ENCODE results near the gene PDK2.
"Not testable (repeated sequence)": the region's sequence is repeated elsewhere in the genome, so short reads cannot be mapped to it uniquely, and the experiment has no call there.

The PDK2 gene

DNA sequence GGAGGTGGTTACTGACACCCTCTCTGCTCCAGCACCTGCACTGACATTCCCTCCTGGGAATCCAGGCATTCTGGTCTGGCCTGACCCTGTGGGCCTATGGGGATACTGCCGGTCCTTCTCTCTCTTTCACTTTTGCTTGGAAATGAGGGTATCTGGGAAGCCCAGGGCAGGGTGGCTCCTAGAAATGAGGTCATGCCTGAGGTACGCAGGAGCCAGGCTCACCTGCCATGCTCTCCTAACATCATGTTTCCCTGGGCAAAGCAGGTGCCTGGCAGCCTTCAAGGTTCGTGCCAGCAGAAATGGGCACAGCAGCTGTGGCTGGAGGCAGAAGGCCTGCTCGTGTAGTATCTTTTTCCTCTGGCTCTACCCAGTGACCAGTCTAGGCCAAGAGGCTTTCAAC, 35.9 kb upstream of the PDK2 start:
- no peak for DNase-seq

DNA sequence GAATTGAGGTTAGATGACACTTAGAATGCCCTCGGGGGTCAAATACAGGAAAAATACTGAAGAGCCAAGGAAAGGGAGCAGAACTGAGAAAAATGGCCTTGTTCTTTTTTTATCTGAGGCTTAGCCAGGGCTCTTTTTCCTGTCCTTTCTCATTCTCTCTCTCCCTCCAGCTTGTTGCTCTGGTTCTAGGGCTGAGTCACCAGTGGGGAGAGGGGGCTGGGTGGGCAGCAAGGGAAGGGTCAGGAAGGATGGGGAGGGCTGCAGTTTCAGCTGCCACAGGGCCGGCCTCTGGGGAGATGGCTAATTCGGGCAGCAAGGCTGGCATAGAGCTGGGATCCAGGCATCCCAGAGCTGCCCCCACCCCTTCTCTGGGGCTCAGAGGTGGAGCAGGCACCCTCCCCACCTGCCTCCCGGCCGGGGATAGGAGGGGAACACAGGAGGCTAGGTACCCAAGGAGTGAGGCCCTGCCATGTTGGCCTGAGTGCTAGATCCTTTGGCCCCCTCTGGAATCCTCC, 35.3 kb upstream of the PDK2 start:
- DNase-seq: no peak

DNA sequence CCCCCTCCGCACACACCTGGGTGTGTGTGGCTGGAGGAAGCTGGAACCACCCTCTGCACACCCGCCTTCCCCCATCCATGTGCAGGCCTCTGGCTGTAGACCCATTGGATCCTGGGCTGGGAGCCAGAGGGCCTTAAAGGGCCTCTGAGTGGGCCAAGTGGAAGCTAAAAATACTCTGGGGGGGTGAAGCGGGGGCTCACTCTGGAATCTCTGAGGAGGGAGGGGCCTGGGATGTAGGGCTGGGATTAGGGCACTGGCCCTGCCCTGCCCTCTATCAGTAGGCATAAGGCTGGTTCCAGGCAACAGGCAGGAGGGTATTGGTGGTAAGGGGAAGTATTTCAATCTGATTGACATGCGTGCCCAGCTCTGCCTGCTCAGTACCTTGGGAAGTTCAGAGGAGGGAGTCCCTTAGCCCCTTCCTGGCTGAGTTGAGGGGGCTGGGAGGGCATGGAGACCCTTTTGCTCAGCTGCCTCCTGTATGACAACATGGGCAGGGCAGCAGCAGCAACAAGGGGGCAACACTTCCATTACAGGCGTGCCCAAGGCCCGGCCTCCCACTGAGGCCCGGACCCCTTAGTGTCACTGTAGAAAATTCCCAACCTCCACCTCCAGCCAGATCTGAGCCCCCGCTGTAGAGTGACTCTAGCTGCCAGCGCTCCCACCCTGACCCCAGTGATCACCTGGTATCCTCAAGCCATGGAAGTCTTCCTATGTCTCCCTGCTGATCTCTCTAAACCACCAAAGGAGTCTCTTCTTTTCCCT, 34.0 kb upstream of the PDK2 start:
- no peak for DNase-seq

DNA sequence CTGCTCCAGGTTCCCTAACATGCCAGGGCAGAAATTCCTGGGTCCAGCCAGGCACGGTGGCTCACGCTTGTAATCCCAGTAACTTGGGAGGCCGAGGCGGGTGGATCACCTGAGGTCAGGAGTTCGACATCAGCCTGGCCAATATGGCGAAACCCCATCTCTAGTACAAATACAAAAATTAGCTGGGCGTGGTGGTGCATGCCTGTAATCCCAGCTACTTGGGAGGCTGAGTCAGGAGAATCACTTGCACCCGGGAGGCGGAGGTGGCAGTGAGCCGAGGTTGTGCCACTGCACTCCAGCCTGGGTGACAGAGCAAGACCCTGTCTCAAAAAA, 33.5 kb upstream of the PDK2 start:
- not testable (repeated sequence) for DNase-seq

DNA sequence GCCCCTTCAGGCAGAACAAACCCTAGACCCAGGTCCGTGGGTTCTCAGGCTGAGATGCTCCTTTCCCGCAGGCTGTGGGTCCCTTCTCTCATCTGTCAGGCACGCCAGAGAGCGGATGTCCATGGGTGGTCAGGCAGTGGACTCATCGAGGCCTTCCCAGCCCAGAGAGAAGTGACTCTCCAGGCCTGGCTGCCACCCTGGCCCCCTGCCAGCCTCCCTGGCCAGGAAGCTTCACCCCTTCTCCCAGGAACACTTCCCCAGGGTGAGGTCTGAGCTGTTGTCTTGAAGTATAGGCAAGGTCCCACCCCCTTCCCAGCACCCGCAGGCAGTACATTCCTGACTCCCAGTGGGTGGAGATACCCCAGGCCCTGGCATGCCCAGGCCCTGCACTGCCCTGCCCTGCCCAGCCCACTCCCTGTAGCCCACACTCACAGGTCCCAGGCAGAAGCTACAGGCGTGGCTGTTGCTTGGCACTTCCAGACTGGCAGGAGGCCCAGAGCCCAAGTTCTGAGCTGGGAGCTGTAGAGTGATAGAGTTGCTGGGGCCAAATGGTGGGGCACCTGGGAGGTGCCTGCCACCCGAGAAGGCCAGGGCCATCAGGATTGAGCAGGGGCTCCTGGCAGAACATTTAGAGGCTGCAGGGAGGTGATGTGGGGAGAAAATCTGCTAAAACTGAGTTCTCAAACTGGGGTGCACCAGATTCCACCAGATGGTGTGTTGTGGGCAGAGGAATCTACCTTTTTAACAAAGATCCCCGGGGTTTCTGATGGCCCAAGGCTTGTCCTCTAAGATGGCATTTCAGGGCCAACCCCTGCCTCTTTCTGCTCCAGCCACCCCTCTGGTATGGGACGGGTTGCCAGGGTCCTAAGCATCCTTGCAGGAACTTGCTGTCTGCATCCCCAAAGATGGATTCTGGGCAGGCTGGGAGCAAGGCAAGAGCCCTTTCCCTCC, 32.6 kb upstream of the PDK2 start:
- DNase-seq: no peak

DNA sequence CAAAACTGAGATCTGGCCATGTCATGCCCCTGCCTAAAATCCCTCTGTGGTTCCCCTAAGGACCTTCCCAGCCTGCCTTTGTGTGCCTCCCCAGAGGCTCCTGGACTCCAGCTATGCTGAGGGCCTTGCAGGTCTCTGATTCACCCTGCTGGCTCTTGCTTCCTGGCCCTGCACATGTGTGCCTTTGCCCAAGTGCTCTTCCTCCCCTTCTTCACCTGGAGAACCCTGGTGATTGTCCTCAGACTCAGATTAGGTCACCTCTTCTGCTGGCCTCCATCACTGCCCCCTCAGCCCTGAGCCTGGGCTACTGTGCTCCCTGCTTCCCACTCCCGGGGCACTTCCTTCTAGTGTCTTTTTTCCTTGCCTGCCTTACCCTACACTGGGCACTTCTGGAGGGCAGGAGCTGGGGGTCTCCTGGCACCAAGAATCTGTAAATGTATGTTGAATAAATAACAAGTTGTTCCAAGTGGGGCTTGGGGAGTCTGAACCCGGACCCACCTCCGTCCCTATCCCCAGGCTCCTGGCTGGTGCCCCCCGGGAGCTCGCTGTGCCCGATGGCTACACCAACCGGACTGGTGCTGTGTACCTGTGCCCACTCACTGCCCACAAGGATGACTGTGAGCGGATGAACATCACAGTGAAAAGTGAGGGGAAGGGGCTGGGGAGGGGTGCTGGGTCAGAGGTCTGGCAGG, 31.4 kb upstream of the PDK2 start:
- DNase-seq: no peak

DNA sequence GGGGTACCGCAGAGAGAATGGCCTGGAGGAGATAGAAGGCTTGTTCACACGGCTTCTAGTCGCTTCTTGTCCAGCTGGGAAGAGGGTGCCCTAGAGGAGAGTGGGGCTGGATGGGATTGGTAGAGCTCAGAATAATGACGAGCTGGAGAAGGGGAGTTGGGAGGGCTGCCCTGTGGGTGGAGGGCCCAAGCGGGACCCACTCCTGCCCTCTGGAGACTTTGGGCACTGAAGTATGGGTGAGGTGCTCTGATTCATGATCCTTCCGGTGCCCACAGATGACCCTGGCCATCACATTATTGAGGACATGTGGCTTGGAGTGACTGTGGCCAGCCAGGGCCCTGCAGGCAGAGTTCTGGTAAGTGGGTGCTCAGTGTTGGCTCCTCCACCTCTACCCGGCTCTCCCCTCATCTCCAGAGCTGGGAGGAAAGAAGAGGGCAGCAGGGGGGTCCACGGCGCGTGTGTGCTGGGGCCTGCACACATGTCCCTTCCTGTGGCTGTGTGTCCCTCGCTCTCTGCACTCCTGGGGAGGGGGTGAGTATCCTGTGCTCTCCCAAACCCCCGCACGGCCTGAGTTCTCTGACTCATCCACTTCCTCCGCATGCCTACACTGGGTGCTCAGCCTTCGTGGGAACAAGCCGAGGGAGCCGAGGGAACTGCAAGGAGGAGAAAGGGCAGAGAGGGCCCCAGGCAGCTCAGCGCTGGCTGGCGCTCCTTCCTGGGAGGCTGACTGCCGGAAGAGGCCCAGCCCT, 30.7 kb upstream of the PDK2 start:
- DNase-seq: no peak

DNA sequence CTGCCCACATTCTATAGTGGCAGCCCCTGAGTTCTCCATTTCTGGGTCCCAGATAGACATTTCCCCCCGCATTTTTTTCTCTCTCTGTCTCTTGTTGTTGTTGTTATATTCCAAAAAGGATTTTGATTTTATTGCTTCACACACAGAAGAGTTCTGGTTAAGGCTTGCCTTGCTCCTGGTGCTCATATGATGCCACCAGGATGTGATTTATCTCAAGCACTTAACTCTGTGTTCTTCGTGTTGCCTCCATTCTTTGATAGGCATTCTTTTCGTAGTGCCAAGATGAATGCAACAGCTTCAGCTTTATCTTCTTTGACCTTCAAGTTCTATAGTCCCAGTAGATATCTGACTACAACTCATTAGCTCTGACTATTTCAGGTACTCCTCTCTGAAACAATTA, 30.1 kb upstream of the PDK2 start:
- no peak for DNase-seq

DNA sequence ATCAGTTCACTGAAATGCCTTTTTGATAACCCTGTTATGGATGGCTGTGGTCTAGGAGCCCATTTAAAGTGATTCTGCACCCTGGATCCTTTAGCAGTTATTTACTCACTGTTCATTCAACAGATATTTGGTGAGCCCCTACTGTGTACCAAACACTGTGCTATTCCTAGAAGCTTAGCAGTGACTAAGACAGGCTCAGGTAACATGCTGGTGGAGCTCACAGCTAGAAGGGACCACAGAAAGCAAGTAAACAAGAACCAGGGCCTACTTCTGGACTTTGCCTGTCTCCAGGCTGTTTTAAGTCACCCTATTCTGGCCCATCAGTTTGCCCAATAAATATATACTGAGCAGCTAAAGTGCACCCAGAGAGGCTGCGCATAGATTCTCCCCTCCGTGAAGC, 28.2 kb upstream of the PDK2 start:
- no peak for DNase-seq

DNA sequence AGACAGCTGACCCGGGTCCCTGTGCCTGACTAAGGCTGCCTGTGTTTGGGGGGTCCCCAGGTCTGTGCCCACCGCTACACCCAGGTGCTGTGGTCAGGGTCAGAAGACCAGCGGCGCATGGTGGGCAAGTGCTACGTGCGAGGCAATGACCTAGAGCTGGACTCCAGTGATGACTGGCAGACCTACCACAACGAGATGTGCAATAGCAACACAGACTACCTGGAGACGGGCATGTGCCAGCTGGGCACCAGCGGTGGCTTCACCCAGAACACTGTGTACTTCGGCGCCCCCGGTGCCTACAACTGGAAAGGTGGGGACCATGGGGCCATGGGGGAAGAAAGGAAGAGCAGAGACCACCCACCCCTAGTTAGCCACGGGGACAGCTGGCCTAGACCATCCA, 27.2 kb upstream of the PDK2 start:
- no peak for DNase-seq

DNA sequence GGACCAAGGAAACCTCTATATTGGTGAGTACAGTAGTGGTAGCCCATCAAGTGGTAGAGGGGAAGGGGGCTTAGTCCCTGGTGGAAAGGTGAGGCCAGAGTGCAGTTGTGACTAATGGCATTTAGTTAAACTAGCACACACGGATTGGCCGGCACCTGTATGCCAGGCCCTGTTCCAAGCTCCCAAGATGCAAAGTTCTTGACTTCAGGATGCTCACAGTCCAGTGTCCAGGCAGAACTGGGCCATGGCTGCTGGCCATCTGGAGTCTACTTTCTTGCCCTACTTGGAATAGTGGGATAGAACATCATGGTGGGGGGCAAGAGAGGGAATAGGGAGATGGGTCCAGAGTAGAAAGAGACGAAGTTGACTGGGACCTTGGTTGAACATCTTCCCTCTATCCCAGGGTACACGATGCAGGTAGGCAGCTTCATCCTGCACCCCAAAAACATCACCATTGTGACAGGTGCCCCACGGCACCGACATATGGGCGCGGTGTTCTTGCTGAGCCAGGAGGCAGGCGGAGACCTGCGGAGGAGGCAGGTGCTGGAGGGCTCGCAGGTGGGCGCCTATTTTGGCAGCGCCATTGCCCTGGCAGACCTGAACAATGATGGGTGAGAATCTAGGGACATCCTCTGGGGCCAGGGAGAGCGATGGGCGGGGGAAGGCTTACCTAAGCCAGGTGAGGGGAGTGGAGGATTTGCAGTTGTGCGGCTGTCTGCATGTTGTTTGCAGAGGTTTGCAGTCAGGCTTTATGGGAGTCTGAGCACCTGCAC, 24.1 kb upstream of the PDK2 start:
- DNase-seq: no peak

DNA sequence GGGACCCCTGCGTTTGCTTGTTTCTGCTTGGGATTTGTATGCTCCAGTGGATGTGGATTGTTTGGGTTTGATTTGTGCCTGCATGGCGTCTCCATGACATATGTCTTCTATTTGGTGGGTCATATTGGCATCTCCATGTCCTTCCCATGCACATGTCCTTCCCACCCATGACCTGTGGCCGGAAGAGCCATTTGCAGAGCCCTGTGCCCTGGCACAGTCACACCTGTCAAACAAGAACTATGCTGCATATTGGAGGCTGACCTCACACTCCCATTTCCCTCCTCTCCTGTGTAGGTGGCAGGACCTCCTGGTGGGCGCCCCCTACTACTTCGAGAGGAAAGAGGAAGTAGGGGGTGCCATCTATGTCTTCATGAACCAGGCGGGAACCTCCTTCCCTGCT, 23.5 kb upstream of the PDK2 start:
- DNase-seq: no peak

DNA sequence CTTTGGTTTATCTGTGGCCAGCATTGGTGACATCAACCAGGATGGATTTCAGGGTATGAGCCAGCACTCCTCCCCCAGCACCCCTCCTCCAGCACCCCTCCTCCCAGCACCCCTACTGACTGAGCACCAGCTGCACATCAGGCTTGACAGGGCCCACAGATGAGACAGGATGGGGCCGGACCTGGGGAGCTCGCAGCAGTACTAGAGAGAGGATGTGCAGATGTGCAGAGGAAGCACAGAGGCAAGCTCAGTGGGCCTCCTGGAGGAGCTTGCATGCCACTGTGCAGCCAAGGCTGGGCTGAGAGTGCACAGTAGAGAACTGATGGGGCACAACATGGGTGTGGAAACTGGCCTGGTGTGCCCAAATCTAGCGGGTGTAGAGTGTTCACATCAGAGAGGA, 23.0 kb upstream of the PDK2 start:
- DNase-seq: no peak

DNA sequence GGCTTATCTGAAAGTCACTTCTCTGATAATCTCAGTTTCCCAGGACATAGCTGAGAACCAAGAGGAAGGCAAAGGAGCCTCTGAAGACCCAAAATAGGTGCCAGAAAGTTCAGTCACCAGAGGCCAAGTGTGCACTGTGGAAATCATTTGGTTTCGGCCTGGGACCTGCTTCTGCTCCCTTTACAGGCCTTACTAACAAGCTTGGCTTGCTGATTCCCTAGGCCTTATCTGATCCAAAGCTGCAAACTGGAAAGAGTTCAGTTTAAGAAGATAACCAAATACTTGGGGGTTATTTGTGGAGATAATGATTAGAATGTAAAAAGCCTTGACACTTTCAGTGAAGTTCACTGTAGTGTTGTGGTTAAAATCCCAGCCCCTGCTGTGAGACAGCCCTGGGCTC, 22.2 kb upstream of the PDK2 start:
- DNase-seq: no peak

DNA sequence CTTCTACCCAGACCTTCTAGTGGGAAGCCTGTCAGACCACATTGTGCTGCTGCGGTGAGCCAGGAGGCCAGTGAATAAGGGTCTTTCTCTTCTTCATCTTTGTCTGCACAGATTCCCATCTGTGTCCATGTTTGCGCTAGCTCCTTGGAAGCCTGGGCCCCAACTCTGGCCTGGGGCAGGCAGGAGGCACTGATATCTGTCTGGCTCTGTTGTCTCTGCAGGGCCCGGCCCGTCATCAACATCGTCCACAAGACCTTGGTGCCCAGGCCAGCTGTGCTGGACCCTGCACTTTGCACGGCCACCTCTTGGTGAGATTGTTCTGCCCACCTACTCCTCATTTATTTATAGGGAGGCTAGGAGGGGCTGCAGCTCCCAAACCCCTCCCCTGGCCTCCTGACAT, 20.9 kb upstream of the PDK2 start:
- no peak for DNase-seq

DNA sequence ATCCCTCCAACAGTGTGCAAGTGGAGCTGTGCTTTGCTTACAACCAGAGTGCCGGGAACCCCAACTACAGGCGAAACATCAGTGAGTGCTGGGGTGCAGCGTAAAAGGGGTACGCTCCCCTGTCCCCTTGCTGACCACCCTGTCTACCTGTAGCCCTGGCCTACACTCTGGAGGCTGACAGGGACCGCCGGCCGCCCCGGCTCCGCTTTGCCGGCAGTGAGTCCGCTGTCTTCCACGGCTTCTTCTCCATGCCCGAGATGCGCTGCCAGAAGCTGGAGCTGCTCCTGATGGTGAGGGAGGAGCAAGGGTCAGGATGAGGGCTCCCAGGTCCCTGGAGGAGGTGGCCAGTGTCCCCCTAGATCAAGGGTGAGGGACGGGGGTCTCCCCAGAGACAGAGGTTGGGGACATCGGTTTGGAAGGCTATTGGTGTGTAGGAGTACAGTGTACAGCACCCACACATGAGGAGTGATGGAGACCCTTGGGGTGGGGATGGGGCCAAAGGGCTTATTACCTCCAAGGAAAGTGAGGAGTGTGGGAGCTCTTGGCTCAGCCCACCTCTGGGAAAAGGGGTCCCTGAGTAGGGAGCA, 19.6 kb upstream of the PDK2 start:
- no peak for DNase-seq

DNA sequence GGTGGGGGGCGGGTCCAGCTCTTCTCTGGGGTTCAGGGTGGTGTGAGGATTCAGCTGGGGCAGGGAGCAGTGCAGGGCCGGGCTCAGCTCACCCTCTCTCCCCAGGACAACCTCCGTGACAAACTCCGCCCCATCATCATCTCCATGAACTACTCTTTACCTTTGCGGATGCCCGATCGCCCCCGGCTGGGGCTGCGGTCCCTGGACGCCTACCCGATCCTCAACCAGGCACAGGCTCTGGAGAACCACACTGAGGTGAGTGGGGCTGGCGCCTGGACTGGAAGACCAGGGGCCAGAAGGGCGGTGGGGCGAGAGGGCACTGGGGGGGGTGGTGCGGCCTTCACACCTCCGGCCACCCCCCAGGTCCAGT, 18.9 kb upstream of the PDK2 start:
- no peak for DNase-seq

DNA sequence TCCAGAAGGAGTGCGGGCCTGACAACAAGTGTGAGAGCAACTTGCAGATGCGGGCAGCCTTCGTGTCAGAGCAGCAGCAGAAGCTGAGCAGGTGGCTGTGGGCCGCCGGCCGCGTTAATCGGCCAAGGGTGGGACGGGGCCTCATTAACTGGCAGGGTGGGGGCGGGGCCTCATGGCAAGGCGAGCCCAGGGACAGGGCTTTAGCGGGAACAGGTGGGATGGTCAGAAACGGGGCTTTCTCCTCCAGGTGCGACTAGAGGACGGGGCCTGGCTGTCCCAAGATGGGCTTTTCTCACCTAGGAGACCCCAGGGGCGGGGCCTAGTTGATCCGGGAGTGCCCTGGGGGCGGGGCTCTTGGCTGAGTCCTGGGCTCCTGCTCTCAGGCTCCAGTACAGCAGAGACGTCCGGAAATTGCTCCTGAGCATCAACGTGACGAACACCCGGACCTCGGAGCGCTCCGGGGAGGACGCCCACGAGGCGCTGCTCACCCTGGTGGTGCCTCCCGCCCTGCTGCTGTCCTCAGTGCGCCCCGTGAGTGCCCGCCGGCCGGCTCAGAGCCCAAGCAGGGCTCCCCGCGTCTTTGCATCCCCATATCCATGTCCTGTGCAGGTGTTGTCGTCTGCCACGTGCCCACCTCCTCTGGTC, 18.4 kb upstream of the PDK2 start:
- DNase-seq: no peak

DNA sequence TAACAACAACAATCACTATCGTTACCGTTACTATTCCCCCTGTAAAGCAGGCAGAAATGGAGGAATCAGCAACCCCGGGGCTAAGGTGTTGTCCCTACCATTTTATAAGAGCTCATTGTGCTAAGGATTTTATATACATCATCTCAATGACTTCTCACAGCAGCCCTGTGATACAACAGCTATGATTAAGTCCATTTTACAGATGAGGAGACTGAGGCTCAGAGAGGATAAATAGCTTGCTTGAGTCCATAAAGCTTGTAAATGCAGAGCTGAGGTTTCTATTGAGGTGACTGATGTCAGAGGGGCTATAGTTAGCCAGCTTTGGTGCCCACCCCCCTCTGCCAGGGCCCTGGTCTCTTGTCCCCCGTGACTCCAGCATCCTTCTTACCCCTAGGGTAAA, 16.7 kb upstream of the PDK2 start:
- DNase-seq: no peak

DNA sequence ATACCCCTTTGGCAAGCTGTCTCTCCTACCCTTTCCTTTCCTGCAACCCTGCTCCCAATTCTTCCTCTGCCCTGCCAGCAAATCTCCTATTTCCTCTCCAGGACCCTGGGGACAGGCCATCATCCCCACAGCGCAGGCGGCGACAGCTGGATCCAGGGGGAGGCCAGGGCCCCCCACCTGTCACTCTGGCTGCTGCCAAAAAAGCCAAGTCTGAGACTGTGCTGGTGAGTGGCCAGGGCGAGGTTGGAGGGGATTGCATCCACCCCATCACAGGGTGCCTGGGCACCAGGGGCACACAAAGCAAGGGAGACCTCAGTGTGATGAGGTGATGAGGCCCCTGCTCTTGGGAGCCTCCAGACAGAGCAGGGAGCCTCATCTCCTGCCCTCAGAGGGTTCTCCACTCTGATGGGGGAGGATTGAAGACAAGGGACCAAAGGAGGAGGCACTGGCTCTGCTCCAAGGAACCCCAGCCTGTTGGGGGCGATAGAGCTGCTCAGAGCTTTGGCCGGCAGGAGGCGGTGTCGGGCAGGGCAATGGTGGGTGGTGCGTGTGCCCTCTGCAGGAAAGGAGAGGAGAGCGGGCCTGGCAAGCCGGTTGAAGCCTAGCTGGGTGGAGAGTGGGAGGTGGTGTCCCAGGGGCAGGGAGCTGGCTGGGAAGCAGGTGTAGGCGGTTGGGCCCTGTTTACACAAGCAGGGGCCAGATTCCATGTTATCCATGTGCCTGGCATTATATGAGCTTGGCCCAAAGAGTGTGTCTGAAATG, 15.6 kb upstream of the PDK2 start:
- DNase-seq: no peak

Data from GDM1 (cell line).